ENCODE measurements around the gene KCTD5.

Gene KCTD5

DNA sequence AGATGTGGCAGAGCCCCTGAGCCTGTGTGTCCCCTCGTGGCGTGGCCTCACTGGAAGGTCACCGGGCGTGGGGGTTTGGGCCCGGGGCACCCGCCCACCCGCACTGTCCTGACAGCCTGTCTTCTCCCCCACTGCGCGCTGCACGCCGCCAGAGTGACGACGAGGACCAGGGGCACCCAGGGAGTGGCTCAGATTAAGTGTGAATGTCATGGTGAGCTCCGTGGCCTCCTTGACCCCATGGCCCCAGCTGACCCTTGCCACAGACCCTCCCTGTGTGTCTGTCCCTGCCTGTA, 22.6 kb downstream of the KCTD5 start:
- TF ChIP-seq, protein P1, sequence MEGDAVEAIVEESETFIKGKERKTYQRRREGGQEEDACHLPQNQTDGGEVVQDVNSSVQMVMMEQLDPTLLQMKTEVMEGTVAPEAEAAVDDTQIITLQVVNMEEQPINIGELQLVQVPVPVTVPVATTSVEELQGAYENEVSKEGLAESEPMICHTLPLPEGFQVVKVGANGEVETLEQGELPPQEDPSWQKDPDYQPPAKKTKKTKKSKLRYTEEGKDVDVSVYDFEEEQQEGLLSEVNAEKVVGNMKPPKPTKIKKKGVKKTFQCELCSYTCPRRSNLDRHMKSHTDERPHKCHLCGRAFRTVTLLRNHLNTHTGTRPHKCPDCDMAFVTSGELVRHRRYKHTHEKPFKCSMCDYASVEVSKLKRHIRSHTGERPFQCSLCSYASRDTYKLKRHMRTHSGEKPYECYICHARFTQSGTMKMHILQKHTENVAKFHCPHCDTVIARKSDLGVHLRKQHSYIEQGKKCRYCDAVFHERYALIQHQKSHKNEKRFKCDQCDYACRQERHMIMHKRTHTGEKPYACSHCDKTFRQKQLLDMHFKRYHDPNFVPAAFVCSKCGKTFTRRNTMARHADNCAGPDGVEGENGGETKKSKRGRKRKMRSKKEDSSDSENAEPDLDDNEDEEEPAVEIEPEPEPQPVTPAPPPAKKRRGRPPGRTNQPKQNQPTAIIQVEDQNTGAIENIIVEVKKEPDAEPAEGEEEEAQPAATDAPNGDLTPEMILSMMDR (IDR thresholded peaks at IDR 0.05; ENCODE audit: insufficient read depth, missing control alignments), result no peak
- FAIRE-seq (no peak), DNase-seq (ENCODE audit: insufficient read length, low spot score) (no peak)

DNA sequence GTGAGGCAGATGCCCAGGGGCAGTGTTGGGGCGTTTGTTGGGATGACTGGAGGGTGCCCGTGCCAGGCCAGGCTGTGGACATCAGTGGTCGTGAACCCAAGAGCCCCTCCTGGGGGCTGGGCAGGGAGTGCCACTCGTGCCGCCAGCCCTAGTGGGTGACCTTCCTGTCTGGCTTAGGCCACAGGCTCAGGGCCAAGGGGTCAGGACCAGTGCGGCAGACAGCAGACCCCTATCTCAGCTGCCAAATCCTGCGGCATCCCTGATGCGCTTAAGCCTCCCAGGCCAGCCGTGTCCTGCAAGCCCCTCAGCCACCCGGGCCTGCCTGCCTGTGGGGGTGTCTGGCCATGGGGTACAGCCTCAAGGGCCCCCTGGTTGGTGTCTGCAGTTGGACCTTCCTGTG, 23.0 kb downstream of the KCTD5 start:
- FAIRE-seq (no peak), DNase-seq (ENCODE audit: insufficient read length, low spot score) (no peak)
- TF ChIP-seq, protein P1 (IDR thresholded peaks at IDR 0.05; ENCODE audit: insufficient read depth, missing control alignments), result no peak

DNA sequence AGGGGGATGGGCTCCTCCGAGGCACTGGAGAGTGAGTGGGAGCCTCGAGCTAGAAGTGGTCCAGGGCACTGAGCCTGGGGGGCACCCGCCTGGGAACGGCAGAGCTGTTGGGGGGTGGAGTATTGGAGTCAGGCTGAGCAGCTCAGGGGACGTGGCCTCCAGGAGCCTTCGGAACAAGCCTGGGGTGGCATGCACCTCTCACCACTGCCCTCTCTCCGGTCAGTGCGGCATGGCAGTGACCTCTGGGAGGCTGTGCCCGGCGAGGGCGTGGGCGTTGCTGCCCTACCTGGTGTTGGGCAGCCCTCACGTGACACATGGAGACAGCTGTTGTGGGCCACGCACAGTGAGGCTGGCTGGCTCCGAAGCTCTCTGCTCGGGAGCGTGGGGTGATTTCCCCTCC, 23.8 kb downstream of the KCTD5 start:
- FAIRE-seq (no peak), DNase-seq (ENCODE audit: insufficient read length, low spot score) (no peak)
- TF ChIP-seq, protein P1 (IDR thresholded peaks at IDR 0.05; ENCODE audit: insufficient read depth, missing control alignments), result no peak

DNA sequence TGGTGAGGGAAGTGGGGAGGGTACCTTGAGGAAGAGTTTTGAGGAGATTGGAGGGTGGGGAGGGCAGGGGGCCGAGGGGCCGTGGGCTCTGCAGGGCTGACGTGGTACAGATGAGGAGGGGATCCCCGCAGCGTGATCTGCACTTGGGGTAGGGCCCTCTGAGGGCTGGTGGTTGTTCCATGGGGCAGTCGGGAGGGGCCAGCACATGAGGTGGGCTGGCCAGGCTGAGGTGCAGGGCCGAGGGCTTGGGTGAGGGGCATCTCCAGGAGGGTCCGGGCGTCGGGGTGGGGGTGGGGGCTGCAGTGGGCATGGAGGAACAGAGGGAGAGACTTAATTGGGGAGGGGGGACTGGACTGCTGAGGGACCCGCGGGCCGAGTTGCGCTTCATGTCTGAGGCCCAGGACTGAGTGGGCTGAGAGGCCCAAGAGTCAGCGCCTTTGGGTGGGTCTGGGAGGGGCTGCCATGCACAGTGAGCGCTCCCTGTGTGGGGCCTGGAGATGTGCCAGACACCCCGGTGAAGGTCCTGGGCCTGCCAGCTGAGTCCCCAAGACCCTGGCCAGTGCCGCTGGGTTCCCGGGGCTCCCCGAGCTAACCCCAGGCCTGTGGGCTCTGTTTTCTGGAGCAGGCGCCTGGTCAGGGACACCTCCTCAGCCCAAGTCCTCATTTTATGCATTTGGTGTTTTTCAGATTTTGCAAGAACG, 24.4 kb downstream of the KCTD5 start:
- FAIRE-seq (no peak), DNase-seq (ENCODE audit: insufficient read length, low spot score) (no peak)
- TF ChIP-seq, protein P1 (IDR thresholded peaks at IDR 0.05; ENCODE audit: insufficient read depth, missing control alignments), result no peak

DNA sequence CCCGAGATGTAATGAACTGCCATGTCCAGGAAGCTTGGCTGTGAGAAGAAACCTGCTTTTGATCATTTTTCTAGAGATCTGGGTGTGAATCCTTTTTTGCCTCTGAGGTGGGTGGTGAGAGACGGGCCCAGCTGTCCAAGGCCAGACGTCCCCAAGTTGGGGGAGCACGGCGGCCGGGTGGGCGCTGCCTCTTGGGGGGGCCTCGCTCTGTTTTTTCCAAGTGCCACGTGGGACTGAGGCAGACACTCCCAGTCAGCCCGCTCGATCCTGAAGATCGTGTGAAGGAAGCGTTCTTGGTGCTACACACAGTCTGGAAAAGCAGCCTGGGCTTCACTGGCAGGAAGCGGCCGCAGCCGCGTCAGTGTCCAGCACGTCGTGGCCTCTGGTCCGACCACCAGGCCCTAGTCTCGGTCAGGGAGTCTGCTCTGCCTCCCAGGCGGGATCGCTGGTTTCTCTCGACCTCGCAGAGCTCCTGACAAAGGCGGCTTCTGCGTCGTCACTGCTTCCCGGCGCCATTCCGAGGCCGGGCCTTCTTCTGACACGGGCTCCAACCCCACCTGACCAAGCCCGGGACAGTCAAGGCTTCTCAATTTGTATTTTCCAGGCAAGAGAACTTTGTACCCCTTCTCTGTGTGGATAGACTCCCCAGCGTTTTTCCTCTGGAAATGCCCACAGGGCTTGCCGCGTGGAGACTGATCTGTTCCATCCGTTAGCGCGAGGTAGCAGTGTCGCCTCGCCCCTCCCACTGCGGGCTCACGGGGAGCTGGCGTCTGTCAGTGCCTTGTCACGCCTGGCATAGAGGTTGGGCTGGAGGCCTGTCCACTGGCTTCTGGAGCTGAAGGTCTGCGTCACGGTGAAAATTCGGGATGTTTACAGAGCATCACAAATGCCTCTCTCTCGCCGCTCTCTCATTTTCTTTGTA, 25.3 kb downstream of the KCTD5 start:
- DNase-seq (ENCODE audit: insufficient read length, low spot score) (no peak), FAIRE-seq (no peak)
- TF ChIP-seq, protein P1 (IDR thresholded peaks at IDR 0.05; ENCODE audit: insufficient read depth, missing control alignments), result no peak

DNA sequence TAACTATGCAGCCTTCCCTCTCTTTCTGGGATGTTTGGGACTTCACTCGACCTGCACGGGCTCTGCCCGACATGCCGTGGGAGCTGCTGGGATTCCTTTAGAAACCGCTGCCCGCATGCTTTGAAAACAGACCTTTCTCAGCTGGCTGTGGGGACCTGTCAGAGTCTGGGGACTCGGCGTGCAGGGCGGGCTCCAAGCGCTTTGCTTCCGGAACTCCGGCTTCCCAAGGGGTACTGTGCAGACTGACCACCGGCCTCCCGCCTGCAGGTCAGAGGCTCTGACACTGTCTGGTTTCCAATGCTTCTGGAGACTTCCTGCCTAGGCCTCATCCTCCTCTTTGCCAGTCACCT, 25.9 kb downstream of the KCTD5 start:
- TF ChIP-seq, protein P1 (IDR thresholded peaks at IDR 0.05; ENCODE audit: insufficient read depth, missing control alignments), result no peak
- DNase-seq (ENCODE audit: insufficient read length, low spot score) (no peak), FAIRE-seq (no peak)
